HepG2 (cell line): Measurements from ENCODE around the gene COMMD4. TPM values are rescaled to one million over a fixed set of nuclear protein-coding genes. Genes with fewer than 3 reads are reported as not detected.

Source experiments
- ATAC-seq: fragments of 200-7000 bp; cut with Tn5 transposase; 3 replicates; pipeline ENCODE4 v1.9.1; 2020; ENCODE audit warnings: mild to moderate bottlenecking, moderate library complexity
- BruUV-seq: library from RNA; stranded (reverse); fragments of 400-500 nt; replicated peaks from 2 replicates; lab custom pipeline; 2021; lab: Mats Ljungman, UMichigan
- CTCF ChIA-PET: fragments of 300-600 bp; formaldehyde crosslinking; extraction: SDS; loops from one replicate; lab custom pipeline; 2021; ENCODE audit warnings: low total read pairs, inconsistent platforms, low intra/inter-chr PET ratio; lab: Yijun Ruan, JAX
- POLR2A ChIA-PET: fragments of 350-600 bp; sonication (Branson Sonifier 250); formaldehyde crosslinking; loops from one replicate; lab custom pipeline; 2020; ENCODE audit warnings: antibody characterized with exemption, inconsistent platforms; lab: Yijun Ruan, JAX
- DNase-seq: peaks from one replicate; pipeline ENCODE4 v3.0.0-alpha.2; 2015; ENCODE audit warnings: low spot score
- FAIRE-seq: peaks from 3 replicates; lab custom pipeline; 2011; peaks lifted over from hg19 to GRCh38; lab: Jason Lieb, UNC
- H2AFZ ChIP-seq: one replicate; pipeline ENCODE4 v1.6.1; 2011; ENCODE audit warnings: low read length, inconsistent platforms
- H3K27ac ChIP-seq: fragments of 300-600 bp; 3 replicates; pipeline ENCODE4 v1.8.0; 2011; ENCODE audit warnings: mixed run types, mild to moderate bottlenecking, mixed read lengths, low read length, inconsistent platforms; ENCODE audit not compliant: insufficient read depth; ENCODE audit errors: extremely low read length
- H3K27me3 ChIP-seq, 2 experiments: fragments of 200-600 bp in 1 of 2; 2 replicates in 1 of 2; 3 replicates in 1 of 2; pipeline versions ENCODE4 v1.6.0 to v1.8.0; 2011; ENCODE audit warnings: low read length in 2 of 2, mild to moderate bottlenecking in 2 of 2, moderate library complexity in 2 of 2, inconsistent platforms in 1 of 2; ENCODE audit not compliant: insufficient read depth in 2 of 2, control insufficient read depth in 1 of 2
- H3K36me3 ChIP-seq, 2 experiments: fragments of 200-600 bp in 1 of 2; replicated peaks in 1 of 2; 2 replicates in 1 of 2; 3 replicates in 1 of 2; pipeline versions ENCODE4 v1.5.1 to v1.8.0; 2011; ENCODE audit warnings: low read length in 2 of 2, inconsistent platforms in 1 of 2; ENCODE audit not compliant: insufficient read depth in 2 of 2, control insufficient read depth in 1 of 2
- H3K4me1 ChIP-seq: 2 replicates; pipeline ENCODE4 v1.5.1; 2012; ENCODE audit warnings: low read length, inconsistent platforms; ENCODE audit not compliant: insufficient read depth
- H3K4me2 ChIP-seq: 2 replicates; pipeline ENCODE4 v1.6.0; 2011; ENCODE audit warnings: low read depth, low read length, inconsistent platforms
- H3K4me3 ChIP-seq, 3 experiments: fragments of 200-600 bp in 1 of 3; sonication (generic), shearing (Covaris generic) in 1 of 3; replicated peaks in 1 of 3; 2 replicates each; pipeline ENCODE4 v1.5.1; 2011 to 2016; ENCODE audit warnings: low read length in 3 of 3, inconsistent platforms in 2 of 3, low read depth in 2 of 3, mild to moderate bottlenecking in 2 of 3, control low read depth in 1 of 3, mixed read lengths in 1 of 3; ENCODE audit not compliant: insufficient read depth in 1 of 3
- H3K79me2 ChIP-seq: one replicate; pipeline ENCODE4 v1.6.1; 2011; ENCODE audit warnings: low read length, inconsistent platforms; ENCODE audit not compliant: insufficient read depth
- H3K9ac ChIP-seq: 2 replicates; pipeline ENCODE4 v1.6.0; 2011; ENCODE audit warnings: mild to moderate bottlenecking, low read depth, low read length, inconsistent platforms; ENCODE audit not compliant: insufficient read depth
- H3K9me3 ChIP-seq: 2 replicates; pipeline ENCODE4 v1.5.1; 2012; ENCODE audit warnings: mild to moderate bottlenecking, low read length
- H4K20me1 ChIP-seq: 2 replicates; pipeline ENCODE4 v1.6.0; 2011; ENCODE audit warnings: inconsistent platforms, mild to moderate bottlenecking, low read length, moderate library complexity; ENCODE audit not compliant: insufficient read depth
- BHLHE40 ChIP-seq: IDR thresholded peaks from 2 replicates; pipeline ENCODE4 v1.6.1; 2011; ENCODE audit warnings: low read length, improper control_type of control experiment
- HNRNPK ChIP-seq: fragments of 200-400 bp; formaldehyde crosslinking; IDR thresholded peaks from 2 replicates; pipeline ENCODE4 v1.6.1; 2018; ENCODE audit warnings: low read length, low read depth, moderate library complexity, mild to moderate bottlenecking; ENCODE audit not compliant: poor library complexity, severe bottlenecking
- ZFP62 ChIP-seq: sonication (generic); formaldehyde crosslinking; IDR thresholded peaks from 2 replicates; pipeline ENCODE4 v1.4.0; 2020; ENCODE audit warnings: missing genetic modification reagents
- ZNF274 ChIP-seq: sonication (generic); formaldehyde crosslinking; IDR thresholded peaks from 2 replicates; pipeline ENCODE4 v1.5.1; 2020; ENCODE audit warnings: mild to moderate bottlenecking, missing genetic modification reagents
- ZNF33A ChIP-seq: sonication (generic); formaldehyde crosslinking; IDR thresholded peaks from 2 replicates; pipeline ENCODE4 v1.5.1; 2020; ENCODE audit warnings: missing genetic modification reagents, mild to moderate bottlenecking, moderate library complexity, borderline replicate concordance
- ZNF777 ChIP-seq: sonication (generic); formaldehyde crosslinking; IDR thresholded peaks from 2 replicates; pipeline ENCODE4 v1.4.0; 2020; ENCODE audit warnings: missing genetic modification reagents
- ZNF781 ChIP-seq: sonication (generic); formaldehyde crosslinking; IDR thresholded peaks from 2 replicates; pipeline ENCODE4 v1.5.1; 2020; ENCODE audit warnings: borderline replicate concordance, mild to moderate bottlenecking, missing genetic modification reagents; ENCODE audit errors: not compliant biosample characterization
- ZNF816 ChIP-seq: sonication (generic); formaldehyde crosslinking; IDR thresholded peaks from 2 replicates; pipeline ENCODE4 v1.8.0; 2022; ENCODE audit warnings: missing genetic modification reagents, mild to moderate bottlenecking, borderline replicate concordance
- WGBS: methylation state at CpG from one replicate; pipeline ENCODE4 v1.1.6; 2017; ENCODE audit warnings: low lambda C conversion rate; 5-methylcytosine and 5-hydroxymethylcytosine counted together
- in situ Hi-C: cut with HindIII; loops from 2 replicates; pipeline ENCODE4 v1.10.0; 2017; ENCODE audit warnings: low pct_unique_long_range_greater_than_20kb; ENCODE audit not compliant: extremely low pct_ligation_motif_present
- intact Hi-C: fragments of 100-400 bp; cut with micrococcal nuclease; formaldehyde crosslinking; loops from one replicate; pipeline ENCODE4 v1.10.0; 2022; ENCODE audit not compliant: unreplicated experiment
- polyA plus RNA-seq, 8 experiments: library from polyadenylated mRNA; depleted of rRNA in 3 of 8; stranded (reverse) in 7 of 8; unstranded in 1 of 8; fragments of >200 nt; fragmentation: Illumina TruSeq in 4 of 8; extraction: Trizol in 4 of 8; gene quantifications; 2 replicates each; pipeline versions ENCODE4 v1.2.1 to v1.2.3, GENCODE V29; 2011 to 2016; ENCODE audit warnings: low read depth in 4 of 8, missing spikeins in 1 of 8, mixed read lengths in 1 of 8; ENCODE audit not compliant: insufficient read depth in 1 of 8
- total RNA-seq, 5 experiments: library from RNA; depleted of rRNA; stranded (reverse); fragments of >200 nt; fragmentation: Illumina TruSeq; extraction: Trizol; gene quantifications; 2 replicates each; pipeline ENCODE4 v1.2.3, GENCODE V29; 2016; ENCODE audit warnings: low read depth in 1 of 5

COMMD4 gene
- total and polyA plus RNA-seq, 2 of the 13 experiments (the other 11 are each of a cell fraction or from before 2014, with no cell fraction given): 45.8 to 89.9 TPM

GRCh38 chr15:75313116-75313845 lies 22.6 kb upstream of the COMMD4 start:
- Histone ChIP-seq H3K9me3 (no peaks in the 10 kb centered on the region), H3K79me2 (no peaks in the 10 kb centered on the region), H3K4me1 (peaks cover 16% of the 10 kb centered on the region), H2AFZ (no peak overlapping the region), H3K4me2 (no peak overlapping the region), H3K36me3 (no peaks in the 10 kb centered on the region), H3K4me3 (no peak overlapping the region), H3K9ac (no peak overlapping the region), H4K20me1 (no peaks in the 10 kb centered on the region), H3K27me3 (peaks cover 0 to 9% of the 10 kb centered on the region in 2 experiments; a peak in 2 of 5 replicates), H3K27ac (no peak overlapping the region)
- BruUV-seq: no TSS peak
- intact Hi-C loops: no loop called here
- FAIRE-seq (no peak), DNase-seq (no peak), ATAC-seq (no peak)
- TF ChIP-seq ZNF33A: no peak
- TF ChIP-seq ZFP62: no peak
- no peak for TF ChIP-seq BHLHE40
- TF ChIP-seq ZNF781 (CRISPR knock-in tag): no peak
- no peak for TF ChIP-seq ZNF816 (CRISPR knock-in tag)
- TF ChIP-seq ZNF274 (CRISPR knock-in tag): no peak
- TF ChIP-seq ZNF777 (CRISPR knock-in tag): no peak
- TF ChIP-seq HNRNPK: no peak
- in situ Hi-C loops: no loop called here
- 21% methylated on average over 8 of the region's 13 CpGs for WGBS
- CTCF ChIA-PET: no interaction called here
- POLR2A ChIA-PET: no interaction called here
